ENCODE data around the gene CNTNAP5.

CNTNAP5 gene

GRCh38 chr2:124485659-124486058 is 460.6 kb downstream of the CNTNAP5 start:
- no peak for DNase-seq

GRCh38 chr2:124489686-124490085 is 464.6 kb downstream of the CNTNAP5 start:
- DNase-seq: no peak

GRCh38 chr2:124501575-124502152 is 476.6 kb downstream of the CNTNAP5 start:
- no peak for DNase-seq

- DNase-seq: no peak
Observed at GRCh38 chr2:124514236-124514635, 489.1 kb downstream of the CNTNAP5 start.

- DNase-seq: no peak
Observed at GRCh38 chr2:124520953-124521352, 495.9 kb downstream of the CNTNAP5 start.

GRCh38 chr2:124523096-124523495 is 498.0 kb downstream of the CNTNAP5 start:
- no peak for DNase-seq

- DNase-seq: no peak
Observed at GRCh38 chr2:124524155-124524915, 499.2 kb downstream of the CNTNAP5 start.

GRCh38 chr2:124526221-124526620 is 501.1 kb downstream of the CNTNAP5 start:
- DNase-seq: no peak

- DNase-seq: no peak
Observed at GRCh38 chr2:124530203-124530602, 505.1 kb downstream of the CNTNAP5 start.

GRCh38 chr2:124533226-124533954 is 508.3 kb downstream of the CNTNAP5 start:
- DNase-seq: no peak

GRCh38 chr2:124534028-124534427 is 508.9 kb downstream of the CNTNAP5 start:
- DNase-seq: no peak

GRCh38 chr2:124535816-124536215 is 510.7 kb downstream of the CNTNAP5 start:
- DNase-seq: no peak

GRCh38 chr2:124536591-124536990 is 511.5 kb downstream of the CNTNAP5 start:
- no peak for DNase-seq

- no peak for DNase-seq
Observed at GRCh38 chr2:124538549-124538948, 513.5 kb downstream of the CNTNAP5 start.

- DNase-seq: no peak
Observed at GRCh38 chr2:124540805-124541204, 515.7 kb downstream of the CNTNAP5 start.

- no peak for DNase-seq
Observed at GRCh38 chr2:124542932-124543640, 518.0 kb downstream of the CNTNAP5 start.

GRCh38 chr2:124547700-124548099 is 522.6 kb downstream of the CNTNAP5 start:
- DNase-seq: no peak

- no peak for DNase-seq
Observed at GRCh38 chr2:124558277-124558905, 533.3 kb downstream of the CNTNAP5 start.

GRCh38 chr2:124559236-124559635 is 534.1 kb downstream of the CNTNAP5 start:
- no peak for DNase-seq

GRCh38 chr2:124560592-124561112 is 535.6 kb downstream of the CNTNAP5 start:
- DNase-seq: no peak

- DNase-seq: no peak
Observed at GRCh38 chr2:124561486-124561885, 536.4 kb downstream of the CNTNAP5 start.

- DNase-seq: no peak
Observed at GRCh38 chr2:124563426-124563825, 538.3 kb downstream of the CNTNAP5 start.
